Parathyroid adenoma (tissue), 2 donors: ENCODE data around the gene SEC16A.

Experiments used
- H2AFZ ChIP-seq: fragments of 300-600 bp; sonication (generic); one replicate; pipeline ENCODE4 v1.7.0; 2017; ENCODE audit warnings: antibody characterized with exemption, mild to moderate bottlenecking
- H3K27ac ChIP-seq: fragments of 300-600 bp; sonication (generic); one replicate; pipeline ENCODE4 v1.7.0; 2017
- H3K27me3 ChIP-seq: fragments of 300-600 bp; sonication (generic); one replicate; pipeline ENCODE4 v1.7.0; 2017; ENCODE audit warnings: low read length; ENCODE audit not compliant: control insufficient read depth, insufficient read depth
- H3K36me3 ChIP-seq: fragments of 300-600 bp; sonication (generic); one replicate; pipeline ENCODE4 v1.7.0; 2017; ENCODE audit warnings: low read length; ENCODE audit not compliant: control insufficient read depth, insufficient read depth
- H3K4me1 ChIP-seq: fragments of 300-600 bp; sonication (generic); one replicate; pipeline ENCODE4 v1.7.0; 2017; ENCODE audit warnings: control low read depth
- H3K4me2 ChIP-seq: fragments of 300-600 bp; sonication (generic); one replicate; pipeline ENCODE4 v1.7.0; 2017; ENCODE audit warnings: low read length
- H3K4me3 ChIP-seq: fragments of 300-600 bp; sonication (generic); one replicate; pipeline ENCODE4 v1.7.0; 2017; ENCODE audit warnings: low read depth, low read length
- H3K79me2 ChIP-seq: fragments of 300-600 bp; sonication (generic); one replicate; pipeline ENCODE4 v1.7.0; 2017; ENCODE audit warnings: control low read depth
- H3K9ac ChIP-seq: fragments of 300-600 bp; sonication (generic); one replicate; pipeline ENCODE4 v1.7.0; 2017; ENCODE audit warnings: mild to moderate bottlenecking
- H3K9me3 ChIP-seq: fragments of 300-600 bp; sonication (generic); one replicate; pipeline ENCODE4 v1.7.0; 2017; ENCODE audit warnings: low read length; ENCODE audit not compliant: control insufficient read depth
- TF ChIP-seq, protein P1 (sequence below): fragments of 300-600 bp; sonication (generic); IDR thresholded peaks from one replicate; pipeline ENCODE4 v1.7.0; 2017; ENCODE audit warnings: antibody characterized with exemption, mild to moderate bottlenecking
- donor health status: primary hyperparathyroidism.

Gene SEC16A

GRCh38 chr9:136511144-136511669 lies 28.4 kb upstream of the SEC16A start:
- Histone ChIP-seq H3K27me3 (no peaks in the 10 kb centered on the region), H3K79me2 (no peaks in the 10 kb centered on the region), H3K9ac (no peak overlapping the region), H3K36me3 (no peaks in the 10 kb centered on the region), H3K4me3 (no peak overlapping the region), H3K9me3 (no peaks in the 10 kb centered on the region), H3K4me2 (no peak overlapping the region), H3K4me1 (no peaks in the 10 kb centered on the region), H3K27ac (peak overlapping the region; percentile 36), H2AFZ (no peak overlapping the region)
- TF ChIP-seq, protein P1, sequence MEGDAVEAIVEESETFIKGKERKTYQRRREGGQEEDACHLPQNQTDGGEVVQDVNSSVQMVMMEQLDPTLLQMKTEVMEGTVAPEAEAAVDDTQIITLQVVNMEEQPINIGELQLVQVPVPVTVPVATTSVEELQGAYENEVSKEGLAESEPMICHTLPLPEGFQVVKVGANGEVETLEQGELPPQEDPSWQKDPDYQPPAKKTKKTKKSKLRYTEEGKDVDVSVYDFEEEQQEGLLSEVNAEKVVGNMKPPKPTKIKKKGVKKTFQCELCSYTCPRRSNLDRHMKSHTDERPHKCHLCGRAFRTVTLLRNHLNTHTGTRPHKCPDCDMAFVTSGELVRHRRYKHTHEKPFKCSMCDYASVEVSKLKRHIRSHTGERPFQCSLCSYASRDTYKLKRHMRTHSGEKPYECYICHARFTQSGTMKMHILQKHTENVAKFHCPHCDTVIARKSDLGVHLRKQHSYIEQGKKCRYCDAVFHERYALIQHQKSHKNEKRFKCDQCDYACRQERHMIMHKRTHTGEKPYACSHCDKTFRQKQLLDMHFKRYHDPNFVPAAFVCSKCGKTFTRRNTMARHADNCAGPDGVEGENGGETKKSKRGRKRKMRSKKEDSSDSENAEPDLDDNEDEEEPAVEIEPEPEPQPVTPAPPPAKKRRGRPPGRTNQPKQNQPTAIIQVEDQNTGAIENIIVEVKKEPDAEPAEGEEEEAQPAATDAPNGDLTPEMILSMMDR, result no peak

DNA sequence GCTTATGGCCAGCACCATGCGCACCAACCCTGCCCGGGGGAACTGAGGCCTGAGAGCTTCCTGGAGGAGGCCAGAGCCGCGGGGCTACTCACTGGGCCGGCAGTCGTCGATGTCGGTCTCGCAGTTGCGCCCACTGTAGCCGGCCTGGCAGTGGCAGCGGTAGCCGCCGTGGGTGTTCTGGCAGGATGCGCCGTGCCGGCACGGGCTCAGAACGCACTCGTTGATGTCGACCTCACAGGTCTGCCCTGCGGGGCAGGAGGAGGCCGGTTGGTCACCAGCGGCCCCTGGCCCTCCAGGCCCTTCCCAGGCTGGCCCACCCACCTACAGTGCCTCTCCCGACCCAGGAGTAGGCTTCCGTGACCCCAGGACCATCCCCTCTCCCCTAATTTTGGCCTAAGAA lies 27.7 kb upstream of the SEC16A start:
- TF ChIP-seq, protein P1, result no peak
- Histone ChIP-seq H3K4me2 (no peak overlapping the region), H3K27ac (peak overlapping the region; percentile 7), H3K4me3 (no peak overlapping the region), H2AFZ (no peak overlapping the region), H3K4me1 (no peaks in the 10 kb centered on the region), H3K36me3 (no peaks in the 10 kb centered on the region), H3K27me3 (no peaks in the 10 kb centered on the region), H3K9me3 (no peaks in the 10 kb centered on the region), H3K79me2 (no peaks in the 10 kb centered on the region), H3K9ac (no peak overlapping the region)

DNA sequence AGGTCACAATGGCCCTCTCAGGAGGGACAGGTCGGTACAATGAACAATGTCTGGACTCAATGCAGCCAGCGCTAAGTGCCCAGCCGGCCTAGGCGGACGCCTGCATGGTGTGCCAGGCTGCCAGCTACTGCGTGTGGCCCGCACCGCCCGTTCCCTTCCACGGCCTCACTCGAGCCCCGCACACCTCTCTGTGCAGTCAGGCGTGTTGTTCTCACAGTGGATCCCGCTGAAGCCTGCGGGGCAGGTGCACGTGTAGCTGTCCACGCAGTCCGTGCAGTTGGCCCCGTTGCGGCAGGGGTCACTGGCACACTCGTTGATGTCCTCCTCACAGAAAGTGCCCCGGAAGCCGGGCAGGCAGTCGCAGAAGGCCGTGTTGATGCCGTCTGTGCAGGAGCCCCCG lies 26.7 kb upstream of the SEC16A start:
- Histone ChIP-seq H3K4me3 (no peak overlapping the region), H3K27ac (no peak overlapping the region)

DNA sequence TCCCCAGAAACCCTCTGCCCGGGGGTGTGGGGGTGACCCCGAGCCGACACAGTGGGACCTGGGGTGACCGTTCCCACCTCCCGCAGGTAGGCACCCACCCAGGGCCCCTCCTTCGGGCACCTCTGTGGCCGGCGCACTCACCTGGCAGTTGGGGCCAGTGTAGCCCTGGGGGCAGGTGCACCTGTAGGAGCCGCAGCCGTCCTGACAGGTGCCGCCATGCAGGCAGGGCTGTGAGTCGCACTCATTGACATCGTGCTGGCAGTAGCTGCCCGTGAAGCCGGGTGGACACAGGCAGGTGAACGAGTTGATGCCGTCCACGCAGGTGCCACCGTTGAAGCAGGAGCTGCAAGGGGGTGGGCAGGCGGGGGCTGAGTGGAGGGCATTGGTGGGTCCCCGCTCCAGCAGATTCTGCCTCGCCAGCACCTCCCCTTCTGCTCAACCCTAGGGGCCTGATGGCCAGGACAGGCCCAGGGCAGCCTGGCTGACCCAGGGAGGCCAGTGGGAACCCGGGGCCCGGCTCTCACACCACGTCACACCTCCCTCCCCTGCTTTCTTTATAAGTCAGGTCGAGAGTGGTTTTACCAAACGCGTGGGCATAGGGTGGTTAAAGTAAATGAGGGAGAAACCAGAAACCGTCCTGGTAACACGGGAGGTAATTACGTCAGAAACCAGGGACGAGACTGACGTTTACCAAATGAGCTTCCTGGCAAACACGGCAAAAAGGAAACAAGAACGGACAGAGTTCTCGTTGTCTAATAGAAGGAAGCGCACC lies 26.1 kb upstream of the SEC16A start:
- no peaks in the 10 kb centered on the region for H3K36me3 ChIP-seq
- TF ChIP-seq, protein P1, result no peak
- H3K4me1 ChIP-seq, result no peaks in the 10 kb centered on the region
- H2AFZ ChIP-seq, result no peak overlapping the region
- H3K4me2 ChIP-seq, result no peak overlapping the region
- no peak overlapping the region for H3K4me3 ChIP-seq
- H3K9ac ChIP-seq, result no peak overlapping the region
- H3K27ac ChIP-seq, result no peak overlapping the region
- H3K9me3 ChIP-seq, result no peaks in the 10 kb centered on the region
- H3K79me2 ChIP-seq, result no peaks in the 10 kb centered on the region
- no peaks in the 10 kb centered on the region for H3K27me3 ChIP-seq

More for the DNA sequence above, 26.7 kb upstream of the SEC16A start:
- Histone ChIP-seq H3K79me2 (no peaks in the 10 kb centered on the region), H3K4me2 (no peak overlapping the region), H2AFZ (no peak overlapping the region), H3K9me3 (no peaks in the 10 kb centered on the region), H3K36me3 (no peaks in the 10 kb centered on the region), H3K4me1 (no peaks in the 10 kb centered on the region), H3K9ac (no peak overlapping the region), H3K27me3 (no peaks in the 10 kb centered on the region)
- TF ChIP-seq, protein P1, result no peak

DNA sequence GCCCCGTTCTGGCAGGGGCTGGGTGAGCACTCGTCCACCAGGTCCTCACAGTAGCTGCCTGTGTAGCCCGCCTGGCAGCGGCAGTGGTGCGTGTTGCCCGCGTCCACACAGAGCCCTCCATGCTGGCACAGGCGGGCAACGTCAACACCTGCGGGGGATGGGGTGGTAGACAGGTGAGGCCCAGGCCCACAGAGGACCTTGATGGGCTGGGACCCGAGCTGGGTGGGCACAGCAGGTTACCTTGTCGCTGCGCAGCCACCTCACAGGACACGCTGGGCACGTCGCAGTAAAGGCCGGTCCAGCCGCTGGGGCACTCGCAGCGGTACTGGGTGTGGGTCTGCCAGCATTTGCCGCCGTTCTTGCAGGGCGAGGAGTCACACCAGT lies 25.1 kb upstream of the SEC16A start:
- Histone ChIP-seq H3K27me3 (no peaks in the 10 kb centered on the region), H3K4me2 (no peak overlapping the region), H3K9me3 (no peaks in the 10 kb centered on the region), H3K4me3 (no peak overlapping the region), H3K36me3 (no peaks in the 10 kb centered on the region), H2AFZ (no peak overlapping the region), H3K4me1 (no peaks in the 10 kb centered on the region), H3K9ac (no peak overlapping the region), H3K27ac (no peak overlapping the region), H3K79me2 (no peaks in the 10 kb centered on the region)
- TF ChIP-seq, protein P1, result no peak
